Small intestine (tissue), 7 donors: ENCODE results near the gene ADH4. TPM values are rescaled to one million over a fixed set of nuclear protein-coding genes. Genes with fewer than 3 reads are reported as not detected.
A peak's percentile ranks its signal among the peaks of the same experiment; 100 is the strongest.
"Not testable (repeated sequence)": the region's sequence is repeated elsewhere in the genome, so short reads cannot be mapped to it uniquely, and the experiment has no call there.

Source experiments
- DNase-seq, 2 donors: peaks; one replicate each; pipeline versions ENCODE4 v3.0.0 to v3.0.0-alpha.2; 2013
- FAIRE-seq: peaks from 2 replicates; lab custom pipeline; 2012; peaks lifted over from hg19 to GRCh38; lab: Jason Lieb, UNC
- H3K27ac ChIP-seq, 3 donors: one replicate each; pipeline ENCODE4 v1.5.1; 2013; ENCODE audit warnings: low read length in 2 of 3, mild to moderate bottlenecking in 2 of 3, control low read depth in 1 of 3, inconsistent platforms in 1 of 3, low read depth in 1 of 3, moderate library complexity in 1 of 3
- H3K27me3 ChIP-seq, 3 donors: one replicate each; pipeline ENCODE4 v1.6.1; 2013; ENCODE audit warnings: low read length in 3 of 3, inconsistent platforms in 1 of 3; ENCODE audit not compliant: control insufficient read depth in 3 of 3, insufficient read depth in 3 of 3
- H3K36me3 ChIP-seq, 3 donors: one replicate each; pipeline ENCODE4 v1.6.1; 2013; ENCODE audit warnings: low read length in 3 of 3, inconsistent platforms in 1 of 3, low read depth in 1 of 3, mild to moderate bottlenecking in 1 of 3, moderate library complexity in 1 of 3; ENCODE audit not compliant: control insufficient read depth in 3 of 3, insufficient read depth in 2 of 3
- H3K4me1 ChIP-seq, 3 donors: one replicate each; pipeline ENCODE4 v1.6.1; 2013; ENCODE audit warnings: low read length in 2 of 3, inconsistent platforms in 1 of 3, low read depth in 1 of 3, mild to moderate bottlenecking in 1 of 3, moderate library complexity in 1 of 3; ENCODE audit not compliant: control insufficient read depth in 3 of 3, insufficient read depth in 2 of 3
- H3K4me3 ChIP-seq, 3 donors: one replicate each; pipeline ENCODE4 v1.5.1; 2013; ENCODE audit warnings: low read length in 3 of 3, control low read depth in 1 of 3, inconsistent platforms in 1 of 3, low read depth in 1 of 3, mild to moderate bottlenecking in 1 of 3, moderate library complexity in 1 of 3
- H3K9me3 ChIP-seq, 2 donors: one replicate each; pipeline ENCODE4 v1.6.1; 2013; ENCODE audit warnings: low read depth in 1 of 2, low read length in 1 of 2; ENCODE audit not compliant: control insufficient read depth in 2 of 2, insufficient read depth in 1 of 2
- WGBS, 3 donors: extraction: QIAGEN DNeasy Blood & Tissue Kit; methylation state at CpG; one replicate each; pipeline ENCODE4 v1.1.7; 2013; 5-methylcytosine and 5-hydroxymethylcytosine counted together
- polyA plus RNA-seq, 4 donors: library from polyadenylated mRNA; stranded (reverse) in 3 of 4; unstranded in 1 of 4; fragments of 200-250 nt in 3 of 4; fragments of 120-200 nt in 1 of 4; gene quantifications; one replicate each; pipeline versions ENCODE4 v1.2.1 to v1.2.3, GENCODE V29; 2013
- donor health status: healthy with polysubstance abuse.
- donor health status: control.
- donor health status: control.
- donor health status: Bipolar disorder and iron deficiency.
- donor health status: healthy.

ADH4 gene
- polyA plus RNA-seq, 4 donors = 7.5 to 91.2 (median 40.0) TPM

- peaks cover 0 to 2% (median 0%) of the 10 kb centered on the region in 3 donors for H3K4me1 ChIP-seq
- no peak overlapping the region for H3K4me3 ChIP-seq
- FAIRE-seq (no peak), DNase-seq (no peak)
- H3K36me3 ChIP-seq = peaks cover 0 to 8% (median 2%) of the 10 kb centered on the region in 3 donors
- H3K27ac ChIP-seq = no peak overlapping the region
- peaks cover 0 to 7% of the 10 kb centered on the region in 2 donors for H3K9me3 ChIP-seq
- WGBS, 3 donors = 18 to 54% (median 51%) methylated on average over 1 of the region's 1 CpG
- H3K27me3 ChIP-seq = no peaks in the 10 kb centered on the region
Measured at GRCh38 chr4:99126376-99126775, 17.7 kb downstream of the ADH4 start.

DNA sequence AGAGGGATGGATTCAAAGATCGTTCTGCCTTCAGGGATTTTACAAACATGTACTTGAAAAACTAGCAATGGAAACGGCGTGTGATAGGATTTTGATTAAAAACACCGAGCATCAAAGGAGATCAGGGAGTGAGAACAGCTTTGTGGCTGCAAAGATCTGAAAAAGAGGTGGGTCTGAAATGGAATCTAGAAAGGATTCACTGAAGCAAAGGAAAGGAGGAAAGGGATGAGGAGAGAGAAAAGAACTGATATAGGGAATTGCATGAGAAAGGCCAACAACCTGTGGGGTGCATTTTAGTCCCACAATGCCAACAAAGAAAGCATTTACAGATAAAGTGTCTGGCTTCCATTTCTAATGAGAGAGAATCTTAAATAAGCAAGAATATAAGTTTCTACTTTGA lies 23.1 kb downstream of the ADH4 start:
- no peak overlapping the region for H3K27ac ChIP-seq
- FAIRE-seq (no peak), DNase-seq (no peak)
- peaks cover 0 to 5% (median 2%) of the 10 kb centered on the region in 3 donors for H3K36me3 ChIP-seq
- H3K9me3 ChIP-seq = peaks cover 0 to 3% of the 10 kb centered on the region in 2 donors
- H3K4me1 ChIP-seq = peaks cover 0 to 2% (median 0%) of the 10 kb centered on the region in 3 donors
- 33 to 78% (median 72%) methylated on average over 4 of the region's 4 CpGs for WGBS, 3 donors
- H3K4me3 ChIP-seq = no peak overlapping the region
- H3K27me3 ChIP-seq = no peaks in the 10 kb centered on the region

DNA sequence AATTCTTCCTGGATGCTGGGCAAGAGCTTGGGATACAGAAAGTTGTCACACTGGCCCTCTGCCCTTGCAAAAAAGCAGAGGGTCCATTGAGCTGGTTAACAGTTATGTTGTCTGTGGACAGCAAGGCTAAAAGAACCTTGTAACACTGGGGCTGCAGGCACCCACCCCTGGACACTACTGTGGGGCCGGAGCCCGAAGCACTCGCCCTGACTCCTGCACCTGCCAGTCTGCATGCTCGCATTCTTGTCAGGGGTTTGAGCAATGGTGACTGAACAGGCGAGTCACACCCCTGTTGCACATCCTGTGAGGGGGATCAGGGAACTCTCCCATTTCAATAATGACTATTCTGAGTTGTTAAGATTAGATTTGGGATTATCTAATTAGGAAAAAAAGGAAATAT lies 23.6 kb downstream of the ADH4 start:
- FAIRE-seq = no peak
- Histone ChIP-seq H3K4me3 (no peak overlapping the region), H3K27me3 (no peaks in the 10 kb centered on the region), H3K36me3 (peaks cover 0 to 5% (median 2%) of the 10 kb centered on the region in 3 donors), H3K4me1 (peaks cover 0 to 2% (median 0%) of the 10 kb centered on the region in 3 donors), H3K27ac (no peak overlapping the region), H3K9me3 (peaks cover 0 to 3% of the 10 kb centered on the region in 2 donors)
- DNase-seq = no peak
- WGBS, 3 donors = 61 to 89% (median 83%) methylated on average over 5 of the region's 5 CpGs

- H3K27ac ChIP-seq = no peak overlapping the region
- WGBS, 3 donors = 24 to 51% (median 32%) methylated on average over 9 of the region's 9 CpGs
- H3K4me3 ChIP-seq = no peak overlapping the region
- H3K36me3 ChIP-seq = peaks cover 0 to 2% (median 2%) of the 10 kb centered on the region in 3 donors
- peaks cover 0 to 3% of the 10 kb centered on the region in 2 donors for H3K9me3 ChIP-seq
- FAIRE-seq (peak; percentile 85), DNase-seq (peak; percentile 18 to 41)
- H3K4me1 ChIP-seq = no peaks in the 10 kb centered on the region
- no peaks in the 10 kb centered on the region for H3K27me3 ChIP-seq
Measured at GRCh38 chr4:99117876-99118693, 26.0 kb downstream of the ADH4 start.

DNA sequence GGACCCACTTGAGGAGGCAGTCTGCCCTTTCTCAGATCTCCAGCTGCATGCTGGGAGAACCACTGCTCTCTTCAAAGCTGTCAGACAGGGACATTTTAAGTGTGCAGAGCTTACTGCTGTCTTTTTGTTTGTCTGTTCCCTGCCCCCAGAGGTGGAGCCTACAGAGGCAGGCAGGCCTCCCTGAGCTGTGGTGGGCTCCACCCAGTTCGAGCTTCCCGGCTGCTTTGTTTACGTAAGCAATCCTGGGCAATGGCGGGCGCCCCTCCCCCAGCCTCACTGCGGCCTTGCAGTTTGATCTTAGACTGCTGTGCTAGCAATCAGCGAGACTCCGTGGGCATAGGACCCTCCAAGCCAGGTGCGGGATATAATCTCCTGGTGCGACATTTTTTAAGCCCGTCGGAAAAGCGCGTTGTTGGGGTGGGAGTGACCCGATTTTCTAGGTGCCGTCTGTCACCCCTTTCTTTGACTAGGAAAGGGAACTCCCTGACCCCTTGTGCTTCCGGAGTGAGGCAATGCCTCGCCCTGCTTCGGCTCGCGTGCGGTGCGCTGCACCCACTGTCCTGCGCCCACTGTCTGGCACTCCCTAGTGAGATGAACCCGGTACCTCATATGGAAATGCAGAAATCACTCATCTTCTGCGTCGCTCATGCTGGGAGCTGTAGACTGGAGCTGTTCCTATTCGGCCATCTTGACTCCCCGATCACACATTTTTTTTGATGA lies 26.8 kb downstream of the ADH4 start:
- H3K27ac ChIP-seq, H3K4me3 ChIP-seq, H3K9me3 ChIP-seq, FAIRE-seq, H3K27me3 ChIP-seq, H3K36me3 ChIP-seq, DNase-seq, H3K4me1 ChIP-seq: not testable (repeated sequence)
- 88 to 94% (median 91%) methylated on average over 28 to 29 of the region's 29 CpGs for WGBS, 3 donors

- H3K9me3 ChIP-seq, H3K4me1 ChIP-seq, DNase-seq, H3K27ac ChIP-seq, H3K4me3 ChIP-seq, H3K27me3 ChIP-seq, H3K36me3 ChIP-seq, FAIRE-seq: not testable (repeated sequence)
- 88 to 95% (median 94%) methylated on average over 12 of the region's 12 CpGs for WGBS, 3 donors
Measured at GRCh38 chr4:99109286-99109685, 34.8 kb downstream of the ADH4 start.

- no peaks in the 10 kb centered on the region for H3K4me1 ChIP-seq
- no peak for FAIRE-seq
- no peak for DNase-seq
- H3K27me3 ChIP-seq = no peaks in the 10 kb centered on the region
- 85 to 96% (median 94%) methylated on average over 1 of the region's 1 CpG for WGBS, 3 donors
- peaks cover 0 to 3% of the 10 kb centered on the region in 2 donors for H3K9me3 ChIP-seq
- H3K4me3 ChIP-seq = no peak overlapping the region
- H3K36me3 ChIP-seq = peaks cover 0 to 2% (median 0%) of the 10 kb centered on the region in 3 donors
- no peak overlapping the region for H3K27ac ChIP-seq
Measured at GRCh38 chr4:99104153-99104552, 39.9 kb downstream of the ADH4 start.

DNA sequence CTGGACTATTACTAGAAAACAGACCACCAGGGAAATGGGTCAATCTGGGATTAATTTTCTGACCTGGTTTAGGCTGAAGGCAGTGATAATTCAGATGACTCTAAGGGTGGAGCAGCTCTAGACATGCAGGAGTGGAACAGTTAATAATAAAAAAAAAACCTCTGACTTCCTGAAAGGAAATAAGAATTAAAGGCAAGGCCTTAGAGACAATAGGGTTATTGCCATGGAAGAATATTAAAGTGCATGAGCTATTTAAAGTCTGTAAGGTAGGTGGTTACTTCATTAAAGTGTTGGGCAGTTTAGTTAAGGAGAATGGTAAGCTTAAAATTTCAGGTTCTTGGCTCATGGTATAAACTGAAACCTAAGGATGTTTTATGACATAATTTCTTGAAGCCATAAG lies 40.9 kb downstream of the ADH4 start:
- Histone ChIP-seq H3K4me1 (no peaks in the 10 kb centered on the region), H3K27me3 (no peaks in the 10 kb centered on the region), H3K36me3 (peaks cover 0 to 2% (median 0%) of the 10 kb centered on the region in 3 donors), H3K27ac (no peak overlapping the region), H3K9me3 (peaks cover 0 to 4% of the 10 kb centered on the region in 2 donors), H3K4me3 (no peak overlapping the region)
- DNase-seq (no peak), FAIRE-seq (no peak)
